ENCODE measurements around the gene ETV6. TPM values are rescaled to one million over a fixed set of nuclear protein-coding genes. Genes with fewer than 3 reads are reported as not detected.

ETV6 gene
- total RNA-seq, 1 experiment from 2014 or later: 14.1 TPM

- H3K79me2 ChIP-seq (ENCODE audit: insufficient read depth, low read length): no peaks in the 10 kb centered on the region
- no peak overlapping the region for H3K27ac ChIP-seq (ENCODE audit: low read depth, low read length)
- ChIA-PET CTCF (no interaction called here), POLR2A (no interaction called here), RAD21 (ENCODE audit: low non-redundant PET in 1 of 2, low total read pairs in 2 of 2, uncharacterized antibody in 2 of 2, unreplicated experiment in 2 of 2) (no interaction called here)
- H3K36me3 ChIP-seq (ENCODE audit: control insufficient read depth in 1 of 2, insufficient read depth in 2 of 2, low read length in 2 of 2): no peaks in the 10 kb centered on the region
- H3K4me1 ChIP-seq (ENCODE audit: control insufficient read depth in 1 of 2, insufficient read depth in 2 of 2, low read length in 2 of 2): no peaks in the 10 kb centered on the region
- H3K27me3 ChIP-seq (ENCODE audit: insufficient read depth, low read length): no peaks in the 10 kb centered on the region
- H3K4me3 ChIP-seq (replicated peaks in 1 of 2; ENCODE audit: low read depth in 1 of 2, low read length in 2 of 2): no peak overlapping the region
- H3K9ac ChIP-seq (ENCODE audit: low read length): no peak overlapping the region
- no peaks in the 10 kb centered on the region for H4K20me1 ChIP-seq (ENCODE audit: insufficient read depth)
- H3K4me2 ChIP-seq (ENCODE audit: low read length): no peak overlapping the region
- no peak for ATAC-seq
- DNase-seq (ENCODE audit: low read depth, low spot score): no peak
- no peaks in the 10 kb centered on the region for H3K9me2 ChIP-seq (ENCODE audit: insufficient read depth)
- TF ChIP-seq CEBPB (IDR thresholded peaks at IDR 0.05; ENCODE audit: low read depth): no peak
- TF ChIP-seq SRF (IDR thresholded peaks at IDR 0.05; ENCODE audit: low read depth): no peak
- no peak for TF ChIP-seq SP1 (IDR thresholded peaks at IDR 0.05; ENCODE audit: low read depth)
- TF ChIP-seq EZH2 (IDR thresholded peaks at IDR 0.05): no peak
- no peak for TF ChIP-seq ZBTB33 (IDR thresholded peaks at IDR 0.05; ENCODE audit: extremely low read depth, insufficient replicate concordance, low read length)
- no peak for TF ChIP-seq CTCF (IDR thresholded peaks at IDR 0.05 in 2 of 3, conservative IDR thresholded peaks at IDR 0.05 in 1 of 3; ENCODE audit: borderline replicate concordance in 1 of 3, insufficient read depth in 1 of 3, low read depth in 2 of 3, low read length in 2 of 3)
- no peak for TF ChIP-seq ELF1 (IDR thresholded peaks at IDR 0.05; ENCODE audit: borderline replicate concordance, low read depth)
- no peak for TF ChIP-seq ZFX (IDR thresholded peaks at IDR 0.05)
- TF ChIP-seq JUND (IDR thresholded peaks at IDR 0.05): no peak
- TF ChIP-seq ATF3 (IDR thresholded peaks at IDR 0.05): no peak
- TF ChIP-seq POLR2AphosphoS5 (IDR thresholded peaks at IDR 0.05; ENCODE audit: low read depth, low read length): no peak
- no peak for TF ChIP-seq EGR1 (IDR thresholded peaks at IDR 0.05; ENCODE audit: low read depth)
- no peak for TF ChIP-seq EZH2phosphoT487 (IDR thresholded peaks at IDR 0.05; ENCODE audit: borderline replicate concordance)
- TF ChIP-seq FOSL1 (IDR thresholded peaks at IDR 0.05; ENCODE audit: low read depth): no peak
- H2AFZ ChIP-seq (ENCODE audit: low read depth, low read length, poor library complexity, severe bottlenecking): no peak overlapping the region
- no TSS peak for BruUV-seq (replicated peaks)
- H3K9me3 ChIP-seq (ENCODE audit: control insufficient read depth in 1 of 2, insufficient read depth in 1 of 2, low read depth in 1 of 2, low read length in 2 of 2): no peaks in the 10 kb centered on the region
- intact Hi-C loops (cut with micrococcal nuclease): no loop called here
Observed at GRCh38 chr12:11782914-11783420, 133.5 kb downstream of the ETV6 start.
